PC-3 (cell line): ENCODE data around the gene SLC1A2. TPM values are rescaled to one million over a fixed set of nuclear protein-coding genes. Genes with fewer than 3 reads are reported as not detected.

ENCODE experiments used
- ATAC-seq: fragments of 200-7000 bp; cut with Tn5 transposase; 2 replicates; pipeline ENCODE4 v1.9.1; 2020; ENCODE audit warnings: mild to moderate bottlenecking, moderate library complexity
- BruUV-seq: library from RNA; stranded (reverse); fragments of 400-500 nt; replicated peaks from 2 replicates; lab custom pipeline; 2021; lab: Mats Ljungman, UMichigan
- CTCF ChIA-PET: fragments of 300-600 bp; sonication (Branson Sonifier 250); formaldehyde crosslinking; loops from one replicate; lab custom pipeline; 2022; ENCODE audit warnings: antibody characterized with exemption; lab: Charles Lee
- POLR2A ChIA-PET: fragments of 300-600 bp; sonication (Branson Sonifier 250); formaldehyde crosslinking; loops from one replicate; lab custom pipeline; 2022; ENCODE audit warnings: antibody characterized with exemption; ENCODE audit not compliant: unreplicated experiment; lab: Charles Lee
- DNase-seq: peaks from one replicate; pipeline ENCODE4 v3.0.0-alpha.2; 2015
- H2AFZ ChIP-seq: fragments of 300-600 bp; sonication (generic); 2 replicates; pipeline ENCODE4 v1.6.0; 2016; ENCODE audit warnings: antibody characterized with exemption, low read length
- H3F3A ChIP-seq: fragments of 300-600 bp; sonication (generic); one replicate; pipeline ENCODE4 v1.6.0; 2017; ENCODE audit warnings: antibody characterized with exemption, low read length, control low read depth, mild to moderate bottlenecking; ENCODE audit not compliant: unreplicated experiment
- H3K27ac ChIP-seq: fragments of 300-600 bp; sonication (generic); 2 replicates; pipeline ENCODE4 v1.5.1; 2016; ENCODE audit warnings: mild to moderate bottlenecking, low read length
- H3K27me3 ChIP-seq: fragments of 300-600 bp; sonication (generic); 2 replicates; pipeline ENCODE4 v1.6.1; 2016; ENCODE audit warnings: low read length, mixed read lengths
- H3K36me3 ChIP-seq: fragments of 300-600 bp; sonication (generic); 2 replicates; pipeline ENCODE4 v1.6.1; 2016; ENCODE audit warnings: low read depth, mixed run types, low read length, mixed read lengths
- H3K4me1 ChIP-seq: fragments of 300-600 bp; sonication (generic); 2 replicates; pipeline ENCODE4 v1.5.1; 2016; ENCODE audit warnings: low read length; ENCODE audit not compliant: insufficient read depth
- H3K4me2 ChIP-seq: fragments of 300-600 bp; sonication (generic); 2 replicates; pipeline ENCODE4 v1.6.0; 2016; ENCODE audit warnings: low read length
- H3K4me3 ChIP-seq: fragments of 300-600 bp; sonication (generic); 2 replicates; pipeline ENCODE4 v1.5.1; 2016; ENCODE audit warnings: mild to moderate bottlenecking, low read length, mixed read lengths
- H3K79me2 ChIP-seq: fragments of 300-600 bp; sonication (generic); 2 replicates; pipeline ENCODE4 v1.6.1; 2017; ENCODE audit warnings: low read length, mixed read lengths
- H3K9ac ChIP-seq: fragments of 300-600 bp; sonication (generic); 2 replicates; pipeline ENCODE4 v1.6.0; 2016; ENCODE audit warnings: mild to moderate bottlenecking, low read length
- H3K9me2 ChIP-seq: fragments of 300-600 bp; sonication (generic); replicated peaks from 2 replicates; pipeline ENCODE4 v1.6.1; 2016; ENCODE audit warnings: mixed run types, low read length, mixed read lengths
- H3K9me3 ChIP-seq: fragments of 300-600 bp; sonication (generic); 2 replicates; pipeline ENCODE4 v1.6.1; 2016; ENCODE audit warnings: low read length, mixed read lengths
- H4K20me1 ChIP-seq: fragments of 300-600 bp; sonication (generic); 2 replicates; pipeline ENCODE4 v1.6.1; 2016; ENCODE audit warnings: low read length, mixed read lengths
- CTCF ChIP-seq: fragments of 300-600 bp; sonication (generic); conservative IDR thresholded peaks from 2 replicates; pipeline ENCODE4 v1.5.1; 2017; ENCODE audit warnings: antibody characterized with exemption, low read depth, mild to moderate bottlenecking, low read length
- EZH2 ChIP-seq: fragments of 300-600 bp; sonication (generic); IDR thresholded peaks from one replicate; pipeline ENCODE4 v1.6.1; 2017; ENCODE audit warnings: antibody characterized with exemption, mild to moderate bottlenecking, low read length; ENCODE audit not compliant: unreplicated experiment
- EZH2phosphoT487 ChIP-seq: fragments of 300-600 bp; sonication (generic); IDR thresholded peaks from 2 replicates; pipeline ENCODE4 v1.6.1; 2018; ENCODE audit warnings: mild to moderate bottlenecking, antibody characterized with exemption, low read length, borderline replicate concordance
- intact Hi-C: fragments of 100-400 bp; cut with micrococcal nuclease; formaldehyde crosslinking; loops from 2 replicates; pipeline ENCODE4 v1.9.0; 2023
- total RNA-seq: library from RNA; depleted of rRNA; stranded (reverse); fragments of >200 nt; gene quantifications from 2 replicates; pipeline ENCODE4 v1.2.3, GENCODE V29; 2014

SLC1A2 gene
- total RNA-seq, 1 experiment from 2014 or later: 0.18 TPM

GRCh38 chr11:35262056-35262455 lies 157.3 kb downstream of the SLC1A2 start:
- BruUV-seq: no TSS peak
- no peak for TF ChIP-seq EZH2phosphoT487
- Histone ChIP-seq H3K4me1 (peaks cover 12% of the 10 kb centered on the region), H3F3A (no peaks in the 10 kb centered on the region), H3K4me2 (no peak overlapping the region), H3K9me3 (no peaks in the 10 kb centered on the region), H3K27ac (no peak overlapping the region), H3K27me3 (no peaks in the 10 kb centered on the region), H4K20me1 (no peaks in the 10 kb centered on the region), H3K4me3 (no peak overlapping the region), H3K9me2 (no peaks in the 10 kb centered on the region), H3K36me3 (no peaks in the 10 kb centered on the region), H3K9ac (no peak overlapping the region), H3K79me2 (no peaks in the 10 kb centered on the region), H2AFZ (no peak overlapping the region)
- intact Hi-C loops: no loop called here
- ATAC-seq (no peak), DNase-seq (no peak)
- CTCF ChIA-PET: no interaction called here
- POLR2A ChIA-PET: no interaction called here

- H3F3A ChIP-seq: no peaks in the 10 kb centered on the region
- H3K4me2 ChIP-seq: peak overlapping the region; percentile 69
- H3K79me2 ChIP-seq: no peaks in the 10 kb centered on the region
- peaks cover 12% of the 10 kb centered on the region for H3K4me1 ChIP-seq
- no peak overlapping the region for H2AFZ ChIP-seq
- H3K27ac ChIP-seq: peak overlapping the region; percentile 42
- no peaks in the 10 kb centered on the region for H4K20me1 ChIP-seq
- CTCF ChIA-PET: interaction anchor here (0.7 to 1.7 kb wide), 3 partner anchors 15 to 43 kb away, joined by 3 to 4 read pairs (median 4); no protein-coding TSS in a partner anchor
- TF ChIP-seq CTCF: no peak
- ATAC-seq (no peak), DNase-seq (no peak)
- no peaks in the 10 kb centered on the region for H3K9me2 ChIP-seq
- no peaks in the 10 kb centered on the region for H3K27me3 ChIP-seq
- peak overlapping the region; percentile 20; the same call in 1 of the 2 replicates for H3K4me3 ChIP-seq
- BruUV-seq: no TSS peak
- intact Hi-C loops: no loop called here
- H3K9me3 ChIP-seq: no peaks in the 10 kb centered on the region
- no peaks in the 10 kb centered on the region for H3K36me3 ChIP-seq
- POLR2A ChIA-PET: no interaction called here
- H3K9ac ChIP-seq: no peak overlapping the region
Observed at GRCh38 chr11:35261197-35261596, 158.2 kb downstream of the SLC1A2 start.

GRCh38 chr11:35260342-35260985 lies 158.9 kb downstream of the SLC1A2 start:
- Histone ChIP-seq H3K27me3 (no peaks in the 10 kb centered on the region), H3K79me2 (no peaks in the 10 kb centered on the region), H3K4me3 (peak overlapping the region; percentile 20; the same call in 1 of the 2 replicates), H3F3A (no peaks in the 10 kb centered on the region), H3K36me3 (no peaks in the 10 kb centered on the region), H3K27ac (peak overlapping the region; percentile 42), H3K9ac (peak overlapping the region; percentile 9; the same call in 1 of the 2 replicates), H4K20me1 (no peaks in the 10 kb centered on the region), H3K9me3 (no peaks in the 10 kb centered on the region), H3K9me2 (no peaks in the 10 kb centered on the region), H3K4me1 (peaks cover 12% of the 10 kb centered on the region), H3K4me2 (peak overlapping the region; percentile 69), H2AFZ (peak overlapping the region; percentile 60; the same call in 1 of the 2 replicates)
- BruUV-seq: no TSS peak
- peak; percentile 93 for ATAC-seq
- POLR2A ChIA-PET: interaction anchor here (0.7 kb wide), 1 partner anchor 15 kb away, joined by 3 read pairs; no protein-coding TSS in a partner anchor
- intact Hi-C loops: loop anchor here (1.0 kb wide), 1 partner anchor 104 kb away; no protein-coding TSS in a partner anchor
- DNase-seq: peak; percentile 85
- CTCF ChIA-PET: interaction anchor here (0.8 to 1.7 kb wide), 2 partner anchors 25 to 44 kb away, joined by 3 to 4 read pairs; no protein-coding TSS in a partner anchor
- TF ChIP-seq EZH2phosphoT487 (no peak), EZH2 (no peak), CTCF (no peak)
